Embryonic facial prominence (tissue), 1 donor: ENCODE measurements around the gene COPS7B.

ENCODE experiments used
- DNase-seq: peaks from one replicate; pipeline ENCODE4 v3.0.0-alpha.2; 2016; ENCODE audit errors: extremely low spot score

The COPS7B gene

GRCh38 chr2:231785822-231786176 lies 446 bp upstream of the COPS7B start:
- no peak for DNase-seq

GRCh38 chr2:231786917-231787292 lies 660 bp downstream of the COPS7B start:
- no peak for DNase-seq

GRCh38 chr2:231791107-231791506 lies 4.9 kb downstream of the COPS7B start:
- DNase-seq: no peak

GRCh38 chr2:231794383-231794782 lies 8.1 kb downstream of the COPS7B start:
- DNase-seq: no peak

- DNase-seq: no peak
Observed at GRCh38 chr2:231795525-231796327, 9.5 kb downstream of the COPS7B start.

GRCh38 chr2:231800493-231801091 lies 14.3 kb downstream of the COPS7B start:
- no peak for DNase-seq

- DNase-seq: no peak
Observed at GRCh38 chr2:231803501-231804138, 17.4 kb downstream of the COPS7B start.

DNA sequence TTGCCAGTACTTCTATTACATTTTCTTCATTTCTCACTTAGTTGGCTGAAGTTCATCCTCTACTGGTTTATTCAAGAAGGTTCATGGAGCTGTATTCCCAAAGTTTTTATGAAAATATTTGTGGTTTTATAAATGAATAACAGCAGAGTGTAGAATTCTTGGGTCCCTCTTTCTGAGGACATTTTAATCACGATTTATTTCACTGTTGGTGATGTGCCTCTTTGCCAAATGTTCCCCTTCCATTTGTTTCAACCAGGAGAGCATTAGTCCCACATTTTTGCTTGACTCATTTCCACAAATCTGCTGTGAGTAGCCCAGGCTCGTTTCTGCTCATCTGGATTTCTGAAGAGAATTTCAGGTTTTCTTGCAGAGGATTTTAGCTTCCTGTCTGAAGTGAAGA lies 20.8 kb downstream of the COPS7B start:
- DNase-seq: no peak

- DNase-seq: no peak
Observed at GRCh38 chr2:231810905-231811304, 24.7 kb downstream of the COPS7B start.

GRCh38 chr2:231816327-231817026 lies 30.2 kb downstream of the COPS7B start:
- no peak for DNase-seq

- no peak for DNase-seq
Observed at GRCh38 chr2:231819447-231820042, 33.3 kb downstream of the COPS7B start.

DNA sequence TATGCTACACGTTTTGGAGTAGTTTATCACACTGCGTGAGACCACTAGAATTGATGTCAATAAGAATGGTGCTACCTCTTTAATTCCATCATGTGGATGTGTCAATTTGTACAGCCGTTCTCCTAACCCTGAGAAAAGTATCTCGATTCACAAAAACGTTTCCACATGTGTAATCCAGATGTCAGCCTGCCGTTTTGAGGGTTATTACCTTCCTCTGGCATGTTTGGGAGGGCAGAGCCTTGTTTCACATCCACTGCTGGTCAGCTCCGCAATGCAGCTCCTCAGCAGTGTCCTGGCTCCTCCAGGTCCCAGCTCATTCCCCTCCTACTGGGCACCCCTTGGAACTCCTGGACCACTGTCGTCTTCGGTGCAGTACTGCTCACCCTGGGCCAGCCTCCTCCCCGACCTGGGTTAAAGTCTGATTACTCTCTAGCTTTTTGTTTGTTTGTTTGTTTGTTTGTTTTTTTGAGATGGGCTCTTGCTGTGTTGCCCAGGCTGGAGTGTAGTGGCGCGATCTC lies 34.6 kb downstream of the COPS7B start:
- DNase-seq: no peak

DNA sequence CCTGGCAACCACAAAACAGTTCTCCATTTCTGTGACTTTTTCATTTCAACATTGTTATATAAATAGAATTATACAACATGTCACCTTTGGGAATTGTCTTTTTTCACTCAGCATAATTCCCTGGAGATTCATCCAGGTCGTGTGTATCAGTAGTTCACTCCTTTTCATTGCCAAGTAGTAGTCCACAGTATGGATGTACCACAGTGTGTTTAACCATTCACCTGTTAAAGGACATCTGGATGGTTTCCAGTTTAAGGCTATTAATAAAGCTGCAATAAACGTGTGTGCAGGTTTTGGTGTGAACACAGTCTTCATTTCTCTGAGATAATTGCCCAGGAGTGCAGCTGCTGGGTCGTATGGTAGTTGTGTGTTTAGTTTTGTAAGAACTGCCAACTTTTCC lies 35.7 kb downstream of the COPS7B start:
- no peak for DNase-seq

- no peak for DNase-seq
Observed at GRCh38 chr2:231853105-231853504, 66.9 kb downstream of the COPS7B start.

GRCh38 chr2:231854616-231855125 lies 68.4 kb downstream of the COPS7B start:
- DNase-seq: no peak

DNA sequence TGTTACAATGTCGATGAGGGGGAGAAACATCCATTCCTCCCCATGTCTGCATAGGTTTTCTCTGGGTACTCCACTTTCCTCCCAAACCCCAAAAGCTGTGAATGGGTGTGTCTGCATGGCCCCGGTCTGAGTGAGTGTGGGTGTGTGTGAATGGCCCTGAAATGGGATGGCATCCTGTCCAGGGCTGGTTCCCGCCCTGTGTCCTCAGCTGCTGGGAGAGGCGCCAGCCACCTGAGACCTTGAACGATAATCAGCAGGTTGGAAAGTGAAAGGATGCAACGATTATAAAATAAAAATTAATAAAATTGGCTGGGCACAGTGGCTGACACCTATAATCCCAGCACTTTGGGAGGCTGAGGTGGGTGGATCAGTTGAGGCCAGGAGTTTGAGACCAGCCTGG lies 70.7 kb downstream of the COPS7B start:
- no peak for DNase-seq
